ENCODE measurements around the gene PGGT1B.
A peak's percentile ranks its signal among the peaks of the same experiment; 100 is the strongest.

Gene PGGT1B

GRCh38 chr5:115186794-115187193 is 75.9 kb downstream of the PGGT1B start:
- TF ChIP-seq CTCF (conservative IDR thresholded peaks at IDR 0.05; ENCODE audit: low read depth, low read length), result no peak
- DNase-seq (ENCODE audit: low read depth), result no peak
- no peak overlapping the region for H3K4me3 ChIP-seq (ENCODE audit: low read length)

GRCh38 chr5:115184770-115185169 is 77.9 kb downstream of the PGGT1B start:
- no peak for TF ChIP-seq CTCF (conservative IDR thresholded peaks at IDR 0.05; ENCODE audit: low read depth, low read length)
- no peak overlapping the region for H3K4me3 ChIP-seq (ENCODE audit: low read length)
- no peak for DNase-seq (ENCODE audit: low read depth)

- TF ChIP-seq CTCF (conservative IDR thresholded peaks at IDR 0.05; ENCODE audit: low read depth, low read length), result no peak
- DNase-seq (ENCODE audit: low read depth), result no peak
- no peak overlapping the region for H3K4me3 ChIP-seq (ENCODE audit: low read length)
Observed at GRCh38 chr5:115181757-115182156, 80.9 kb downstream of the PGGT1B start.

GRCh38 chr5:115180165-115180709 is 82.4 kb downstream of the PGGT1B start:
- no peak for DNase-seq (ENCODE audit: low read depth)
- no peak for TF ChIP-seq CTCF (conservative IDR thresholded peaks at IDR 0.05; ENCODE audit: low read depth, low read length)
- H3K4me3 ChIP-seq (ENCODE audit: low read length), result peak overlapping the region; percentile 45

- no peak for TF ChIP-seq CTCF (conservative IDR thresholded peaks at IDR 0.05; ENCODE audit: low read depth, low read length)
- H3K4me3 ChIP-seq (ENCODE audit: low read length), result peak overlapping the region; percentile 45
- DNase-seq (ENCODE audit: low read depth), result no peak
Observed at GRCh38 chr5:115179394-115180164, 83.1 kb downstream of the PGGT1B start.

GRCh38 chr5:115179030-115179393 is 83.7 kb downstream of the PGGT1B start:
- H3K4me3 ChIP-seq (ENCODE audit: low read length), result peak overlapping the region; percentile 45
- DNase-seq (ENCODE audit: low read depth), result no peak
- no peak for TF ChIP-seq CTCF (conservative IDR thresholded peaks at IDR 0.05; ENCODE audit: low read depth, low read length)

GRCh38 chr5:115170929-115171510 is 91.7 kb downstream of the PGGT1B start:
- H3K4me3 ChIP-seq (ENCODE audit: low read length), result peak overlapping the region; percentile 84
- no peak for TF ChIP-seq CTCF (conservative IDR thresholded peaks at IDR 0.05; ENCODE audit: low read depth, low read length)
- no peak for DNase-seq (ENCODE audit: low read depth)
